Thymus (tissue), 11 donors: ENCODE results near the gene PLCL1. TPM values are rescaled to one million over a fixed set of nuclear protein-coding genes. Genes with fewer than 3 reads are reported as not detected.

Source experiments
- DNase-seq, 9 donors: peaks; one replicate each; pipeline ENCODE4 v3.0.0-alpha.2; 2013; ENCODE audit warnings: low spot score in 9 of 9, low read depth in 6 of 9, missing footprints in 1 of 9
- H3K27ac ChIP-seq, 2 donors: one replicate each; pipeline ENCODE4 v1.5.1; 2013; ENCODE audit warnings: control low read depth in 1 of 2, low read depth in 1 of 2, low read length in 1 of 2, mild to moderate bottlenecking in 1 of 2, moderate library complexity in 1 of 2
- H3K27me3 ChIP-seq, 2 donors: one replicate each; pipeline ENCODE4 v1.5.1; 2013; ENCODE audit warnings: low read length in 1 of 2; ENCODE audit not compliant: control insufficient read depth in 2 of 2, insufficient read depth in 1 of 2
- H3K36me3 ChIP-seq, 2 donors: one replicate each; pipeline ENCODE4 v1.5.1; 2013; ENCODE audit warnings: low read length in 1 of 2, mild to moderate bottlenecking in 1 of 2, moderate library complexity in 1 of 2; ENCODE audit not compliant: control insufficient read depth in 2 of 2, insufficient read depth in 2 of 2
- H3K4me1 ChIP-seq, 2 donors: one replicate each; pipeline ENCODE4 v1.5.1; 2013; ENCODE audit warnings: low read length in 2 of 2; ENCODE audit not compliant: control insufficient read depth in 2 of 2, insufficient read depth in 2 of 2
- H3K4me3 ChIP-seq, 2 donors: one replicate each; pipeline ENCODE4 v1.5.1; 2013; ENCODE audit warnings: low read length in 2 of 2, control low read depth in 1 of 2, mild to moderate bottlenecking in 1 of 2
- H3K9me3 ChIP-seq, 2 donors: one replicate each; pipeline ENCODE4 v1.5.1; 2013; ENCODE audit warnings: low read length in 1 of 2, mild to moderate bottlenecking in 1 of 2; ENCODE audit not compliant: control insufficient read depth in 2 of 2, insufficient read depth in 1 of 2
- WGBS: extraction: QIAGEN DNeasy Blood & Tissue Kit; methylation state at CpG from one replicate; pipeline ENCODE4 v1.1.7; 2013; 5-methylcytosine and 5-hydroxymethylcytosine counted together
- polyA plus RNA-seq: library from polyadenylated mRNA; stranded (reverse); fragments of 200-250 nt; gene quantifications from one replicate; pipeline ENCODE4 v1.2.3, GENCODE V29; 2013
- total RNA-seq: library from RNA; stranded (reverse); fragments of 120-200 nt; gene quantifications from one replicate; pipeline ENCODE4 v1.2.4, GENCODE V29; 2013
- donor health status: healthy.

PLCL1 gene
- total and polyA plus RNA-seq, 2 donors, result 7.8 to 16.5 TPM

DNA sequence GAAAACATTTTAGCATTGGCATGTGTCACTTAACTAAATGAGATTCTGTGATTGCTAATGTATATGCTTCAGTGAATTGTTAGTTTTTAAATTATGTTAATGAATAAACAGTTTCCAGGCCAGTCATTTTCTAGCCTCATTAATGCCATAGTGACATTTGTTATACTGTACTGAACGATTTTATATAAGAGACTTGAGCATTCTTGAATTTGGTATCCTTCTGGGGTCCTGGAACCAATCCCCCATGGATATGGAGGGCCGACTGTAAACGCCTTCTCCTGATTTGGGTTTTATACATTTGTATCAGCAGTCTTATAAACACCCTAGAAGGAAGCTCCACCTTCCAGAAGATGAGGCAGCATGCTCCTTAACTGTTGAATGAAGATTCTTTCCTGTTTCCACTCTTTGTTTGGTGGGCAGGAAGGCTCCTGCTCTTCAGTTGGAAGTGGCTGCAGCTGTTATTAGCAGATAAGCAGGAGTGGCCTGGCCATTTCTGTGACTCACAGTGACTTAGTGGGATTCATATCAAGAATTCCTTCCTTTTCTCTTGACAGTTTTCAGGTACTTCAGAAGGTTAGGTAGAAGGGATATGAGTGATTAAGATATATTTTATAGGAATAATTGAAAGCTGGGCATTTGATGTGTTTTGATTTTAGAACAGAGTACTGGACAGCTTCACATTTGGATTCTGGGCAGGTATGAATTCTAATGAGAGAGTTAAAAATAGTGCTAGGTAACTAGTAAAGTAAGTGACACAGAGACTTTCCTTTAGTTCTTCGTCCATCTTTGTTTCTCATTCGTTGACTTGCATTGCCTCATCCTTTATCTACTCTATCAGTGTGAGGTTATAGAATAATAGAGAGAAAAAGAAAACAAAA is 124.9 kb downstream of the PLCL1 start:
- Histone ChIP-seq H3K27ac (no peak overlapping the region), H3K4me1 (peaks cover 0 to 2% of the 10 kb centered on the region in 2 donors), H3K9me3 (no peaks in the 10 kb centered on the region), H3K36me3 (peaks cover 0 to 3% of the 10 kb centered on the region in 2 donors), H3K4me3 (no peak overlapping the region), H3K27me3 (no peaks in the 10 kb centered on the region)
- 95% methylated on average over 5 of the region's 5 CpGs for whole genome bisulfite sequencing
- no peak for DNase-seq

GRCh38 chr2:197929886-197930227 is 125.5 kb downstream of the PLCL1 start:
- no peaks in the 10 kb centered on the region for H3K27me3 ChIP-seq
- no peak overlapping the region for H3K27ac ChIP-seq
- no peak for DNase-seq
- H3K4me1 ChIP-seq, result peaks cover 1 to 2% of the 10 kb centered on the region in 2 donors
- H3K9me3 ChIP-seq, result no peaks in the 10 kb centered on the region
- H3K4me3 ChIP-seq, result no peak overlapping the region
- H3K36me3 ChIP-seq, result peaks cover 0 to 3% of the 10 kb centered on the region in 2 donors

DNA sequence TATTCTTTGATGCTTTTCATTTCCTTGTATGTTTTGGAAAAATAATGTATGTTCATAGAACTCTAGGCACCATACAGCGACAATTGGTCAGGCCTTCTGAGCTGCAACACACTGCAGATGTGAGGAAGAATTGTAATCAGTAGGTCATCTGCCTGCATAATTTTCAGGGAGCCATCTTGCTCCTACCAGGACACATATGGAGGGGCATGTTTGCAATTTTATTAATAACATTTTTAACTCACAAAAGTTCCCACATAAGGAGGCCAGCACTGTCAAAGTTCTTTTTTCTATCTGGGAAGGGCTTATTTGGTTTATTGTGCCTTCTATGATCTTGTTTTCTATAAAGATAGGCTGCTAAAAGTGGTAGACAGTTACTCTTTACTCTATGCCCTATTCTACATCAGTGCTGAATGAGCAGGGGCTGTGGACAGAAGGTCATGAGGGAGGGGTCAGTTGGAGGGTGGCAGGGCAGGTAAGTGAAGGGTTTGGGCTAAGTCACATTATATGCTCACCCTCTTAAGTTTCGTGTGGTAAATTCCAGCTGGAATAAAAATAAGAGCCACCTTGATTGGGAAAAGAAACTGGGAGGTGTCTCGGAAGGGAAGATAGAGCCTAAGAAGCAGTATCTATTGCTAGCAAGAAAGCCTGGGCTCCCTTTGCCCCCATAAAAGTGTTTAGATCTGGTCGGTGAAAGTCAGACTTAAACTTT is 126.3 kb downstream of the PLCL1 start:
- WGBS, result 97% methylated on average over 4 of the region's 4 CpGs
- H3K4me3 ChIP-seq, result no peak overlapping the region
- H3K27me3 ChIP-seq, result no peaks in the 10 kb centered on the region
- no peak for DNase-seq
- H3K27ac ChIP-seq, result no peak overlapping the region
- H3K36me3 ChIP-seq, result peaks cover 0 to 3% of the 10 kb centered on the region in 2 donors
- H3K9me3 ChIP-seq, result no peaks in the 10 kb centered on the region
- H3K4me1 ChIP-seq, result peaks cover 2% of the 10 kb centered on the region in 2 donors

DNA sequence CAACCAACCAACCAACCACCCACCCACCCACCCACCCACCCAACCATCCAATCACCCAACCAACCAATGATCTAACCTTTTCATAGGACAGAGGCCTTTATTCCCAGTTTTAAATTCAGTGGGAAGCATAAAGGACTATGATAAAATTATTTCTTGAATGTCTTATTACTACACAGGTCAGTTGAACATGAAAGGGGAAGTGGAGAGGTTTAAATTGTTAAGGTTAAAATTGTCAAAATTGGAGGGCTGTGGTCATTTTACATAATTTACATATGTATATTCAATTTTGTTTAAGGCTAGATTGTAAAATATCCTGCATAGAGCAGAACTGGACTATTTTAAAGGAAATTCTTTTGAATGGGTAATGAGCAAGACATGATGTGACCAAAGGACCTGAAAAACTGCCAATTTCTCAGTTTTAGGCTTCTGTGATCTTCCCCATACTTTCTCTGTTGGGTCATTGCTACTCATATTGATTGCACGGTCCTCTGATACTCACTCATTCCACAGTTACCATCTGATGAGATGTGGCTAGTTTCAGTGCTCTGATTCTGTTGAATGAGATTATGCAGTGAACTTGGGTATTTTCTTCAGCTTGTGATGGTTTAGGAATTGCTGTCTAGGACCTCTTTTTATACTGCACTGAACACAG is 127.4 kb downstream of the PLCL1 start:
- DNase-seq, result no peak
- H3K27me3 ChIP-seq, result no peaks in the 10 kb centered on the region

DNA sequence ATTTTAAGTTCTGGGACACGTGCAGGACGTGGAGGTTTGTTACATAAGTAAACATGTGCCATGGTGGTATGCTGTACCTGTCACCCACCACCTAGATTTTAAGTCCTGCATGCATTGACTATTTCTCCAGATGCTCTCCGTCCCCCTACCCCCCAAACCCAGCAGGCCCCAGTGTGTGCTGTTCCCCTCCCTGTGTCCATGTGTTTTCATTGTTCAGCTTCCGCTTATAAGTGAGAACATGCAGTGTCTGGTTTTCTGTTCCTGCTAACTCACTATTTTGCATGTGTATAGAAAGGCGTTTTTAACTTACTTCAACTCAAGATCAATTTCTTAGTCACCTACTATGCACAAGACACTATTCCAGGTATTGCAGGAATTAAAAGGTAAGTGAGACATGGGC is 128.0 kb downstream of the PLCL1 start:
- Histone ChIP-seq H3K4me1 (peaks cover 0 to 2% of the 10 kb centered on the region in 2 donors), H3K9me3 (no peaks in the 10 kb centered on the region), H3K27me3 (no peaks in the 10 kb centered on the region), H3K4me3 (no peak overlapping the region), H3K36me3 (peaks cover 0 to 3% of the 10 kb centered on the region in 2 donors), H3K27ac (no peak overlapping the region)
- DNase-seq, result no peak
- 96% methylated on average over 5 of the region's 5 CpGs for WGBS

More for the DNA sequence above, 127.4 kb downstream of the PLCL1 start:
- H3K4me1 ChIP-seq, result peaks cover 2% of the 10 kb centered on the region in 2 donors
- WGBS, result 97% methylated on average over 1 of the region's 1 CpG
- no peaks in the 10 kb centered on the region for H3K9me3 ChIP-seq
- H3K27ac ChIP-seq, result no peak overlapping the region
- H3K4me3 ChIP-seq, result no peak overlapping the region
- H3K36me3 ChIP-seq, result peaks cover 0 to 3% of the 10 kb centered on the region in 2 donors

DNA sequence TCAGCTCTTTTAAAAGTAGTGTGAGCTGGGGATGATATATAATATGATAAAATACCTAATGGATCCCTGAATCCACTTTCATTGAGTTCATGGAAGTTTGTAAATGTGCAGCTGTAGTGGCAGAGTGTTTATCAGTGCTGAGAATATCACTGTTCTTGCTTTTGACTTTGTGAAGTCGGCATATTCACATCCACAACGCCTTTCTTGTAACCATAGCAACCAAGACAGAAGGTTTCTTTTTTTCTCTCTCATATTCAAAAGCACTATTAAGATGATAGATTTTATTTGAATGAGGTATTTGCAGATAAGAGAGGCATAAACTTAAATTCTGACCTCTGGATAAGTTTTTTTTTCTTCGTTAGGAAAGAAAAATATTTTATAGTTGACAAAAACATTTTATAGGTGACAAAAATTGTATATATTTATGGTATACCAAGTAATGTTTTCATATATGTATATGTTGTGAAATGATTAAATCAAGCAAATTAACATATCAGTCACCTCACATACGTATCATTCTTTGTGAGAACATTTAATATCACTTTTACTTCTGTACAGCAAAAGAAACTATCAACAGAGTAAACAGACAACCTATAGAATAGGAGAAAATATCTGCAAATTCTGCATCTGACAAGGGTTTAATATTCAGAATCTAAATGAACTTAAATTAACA is 130.0 kb downstream of the PLCL1 start:
- no peaks in the 10 kb centered on the region for H3K27me3 ChIP-seq
- peak in 2 of 9 donors; percentile 12 to 46 for DNase-seq
- peaks cover 0 to 2% of the 10 kb centered on the region in 2 donors for H3K4me1 ChIP-seq
- no peaks in the 10 kb centered on the region for H3K36me3 ChIP-seq
- no peak overlapping the region for H3K27ac ChIP-seq
- WGBS, result 84% methylated on average over 4 of the region's 4 CpGs
- no peak overlapping the region for H3K4me3 ChIP-seq
- H3K9me3 ChIP-seq, result no peaks in the 10 kb centered on the region

- Histone ChIP-seq H3K9me3 (no peaks in the 10 kb centered on the region), H3K36me3 (no peaks in the 10 kb centered on the region), H3K27me3 (no peaks in the 10 kb centered on the region), H3K4me3 (no peak overlapping the region), H3K27ac (no peak overlapping the region), H3K4me1 (peaks cover 0 to 2% of the 10 kb centered on the region in 2 donors)
- peak in 1 of 9 donors; percentile 37 for DNase-seq
- WGBS, result 62% methylated on average over 4 of the region's 4 CpGs
These were observed 130.5 kb downstream of the PLCL1 start for GRCh38 chr2:197934934-197935289.

DNA sequence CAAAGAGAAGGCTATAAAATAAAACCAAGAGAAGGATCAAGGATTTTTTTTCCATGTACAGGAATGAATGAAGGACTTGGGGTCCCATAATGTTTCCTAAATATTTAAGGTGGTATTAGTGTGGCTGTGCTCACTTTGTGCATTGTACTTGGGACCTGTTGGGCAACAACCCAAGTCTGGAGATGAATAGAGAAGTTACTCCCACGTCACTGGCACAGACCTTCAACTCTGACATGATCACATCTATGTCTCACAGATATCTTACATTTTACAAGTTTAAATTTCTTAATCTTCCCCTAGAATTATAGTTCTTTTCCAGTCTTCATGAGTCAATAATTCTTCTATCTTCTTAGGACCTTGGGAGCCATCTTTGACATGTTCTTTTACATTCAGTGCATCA is 133.4 kb downstream of the PLCL1 start:
- Histone ChIP-seq H3K27ac (no peak overlapping the region), H3K4me1 (peaks cover 0 to 2% of the 10 kb centered on the region in 2 donors), H3K36me3 (no peaks in the 10 kb centered on the region), H3K27me3 (no peaks in the 10 kb centered on the region), H3K4me3 (no peak overlapping the region), H3K9me3 (no peaks in the 10 kb centered on the region)
- 93% methylated on average over 1 of the region's 1 CpG for WGBS
- DNase-seq, result no peak
